Endometrial microvascular endothelial cells (primary cell): Measurements from ENCODE around the gene TSEN15. TPM values are rescaled to one million over a fixed set of nuclear protein-coding genes. Genes with fewer than 3 reads are reported as not detected.
"Not testable (repeated sequence)": the region's sequence is repeated elsewhere in the genome, so short reads cannot be mapped to it uniquely, and the experiment has no call there.

ENCODE experiments used
- in situ Hi-C: cut with HindIII; loops from 2 replicates; pipeline ENCODE4 v1.10.0; 2017; ENCODE audit warnings: low sequenced_read_pairs, low pct_unique_long_range_greater_than_20kb; ENCODE audit errors: inconsistent ontology term
- total RNA-seq: library from RNA; depleted of rRNA; stranded (reverse); fragments of >200 nt; gene quantifications from one replicate; pipeline ENCODE4 v1.2.3, GENCODE V29; 2015; ENCODE audit errors: inconsistent ontology term

Gene TSEN15
- total RNA-seq, 1 donor from 2014 or later: 51.0 TPM

DNA sequence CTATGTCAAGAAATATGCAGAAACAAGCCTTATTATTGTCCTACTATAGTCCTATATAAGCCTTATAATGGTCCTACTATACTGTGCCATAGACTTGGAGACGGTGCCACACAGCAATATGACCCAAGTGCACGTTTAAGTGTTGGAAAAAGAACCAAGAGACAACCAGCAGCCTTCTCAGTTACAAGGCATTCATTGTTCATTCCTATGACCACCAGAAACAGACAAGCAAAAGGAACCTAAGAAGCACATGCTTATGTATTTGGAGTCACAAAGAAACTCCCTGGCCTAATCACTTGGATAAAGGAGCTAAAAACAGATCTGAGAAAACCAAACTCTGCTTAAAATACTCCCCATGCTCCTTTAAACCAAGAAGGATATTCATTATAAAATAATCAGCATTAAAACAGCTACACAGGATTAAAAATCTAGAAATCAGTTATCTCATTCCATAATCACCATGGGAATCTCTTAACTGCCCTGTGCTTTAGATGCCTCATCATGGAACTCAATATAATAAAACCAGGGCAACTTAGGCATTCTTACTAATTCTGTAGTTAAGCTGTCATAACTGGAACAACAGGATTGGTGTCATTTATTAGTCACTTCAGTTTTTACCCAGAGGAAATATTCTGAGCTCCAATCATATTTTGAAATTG is 21.0 kb upstream of the TSEN15 start:
- in situ Hi-C loops: no loop called here

GRCh38 chr1:184031092-184031408 is 20.5 kb upstream of the TSEN15 start:
- in situ Hi-C loops: no loop called here

DNA sequence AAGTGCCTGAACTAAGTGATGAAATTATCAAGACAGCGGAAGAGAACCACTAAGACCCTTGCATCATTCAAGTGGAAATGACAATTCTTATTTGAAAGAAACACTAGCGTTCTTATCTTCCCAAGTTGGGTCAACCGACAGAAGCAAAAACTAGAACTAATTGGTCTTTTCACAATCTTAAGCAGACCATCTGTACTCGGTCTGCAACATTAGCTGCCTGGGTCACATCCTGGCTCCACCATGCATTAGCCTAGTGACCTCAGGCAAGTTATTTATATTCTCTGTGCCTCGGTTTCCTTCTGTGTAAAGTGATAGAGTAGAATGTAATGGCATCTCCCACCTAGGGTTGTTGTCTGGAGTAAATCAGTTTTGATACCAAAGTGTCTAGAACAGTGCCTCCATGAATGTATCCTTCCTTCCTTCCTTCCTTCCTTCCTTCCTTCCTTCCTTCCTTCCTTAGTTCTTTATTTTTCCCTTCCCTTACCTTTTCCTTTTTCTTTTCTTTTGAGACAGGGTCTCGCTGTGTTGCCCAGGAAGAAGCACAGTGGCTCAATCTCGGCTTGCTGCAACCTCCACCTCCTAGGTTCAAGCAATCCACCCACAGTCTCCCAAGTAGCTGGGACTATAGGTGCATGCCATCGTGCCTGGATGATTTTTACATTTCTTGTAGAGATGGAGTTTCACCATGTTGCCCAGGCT is 20.0 kb upstream of the TSEN15 start:
- in situ Hi-C loops: no loop called here

GRCh38 chr1:184032306-184032929 is 19.1 kb upstream of the TSEN15 start:
- in situ Hi-C loops: no loop called here

- in situ Hi-C loops: no loop called here
Observed at GRCh38 chr1:184032930-184033418, 18.6 kb upstream of the TSEN15 start.

DNA sequence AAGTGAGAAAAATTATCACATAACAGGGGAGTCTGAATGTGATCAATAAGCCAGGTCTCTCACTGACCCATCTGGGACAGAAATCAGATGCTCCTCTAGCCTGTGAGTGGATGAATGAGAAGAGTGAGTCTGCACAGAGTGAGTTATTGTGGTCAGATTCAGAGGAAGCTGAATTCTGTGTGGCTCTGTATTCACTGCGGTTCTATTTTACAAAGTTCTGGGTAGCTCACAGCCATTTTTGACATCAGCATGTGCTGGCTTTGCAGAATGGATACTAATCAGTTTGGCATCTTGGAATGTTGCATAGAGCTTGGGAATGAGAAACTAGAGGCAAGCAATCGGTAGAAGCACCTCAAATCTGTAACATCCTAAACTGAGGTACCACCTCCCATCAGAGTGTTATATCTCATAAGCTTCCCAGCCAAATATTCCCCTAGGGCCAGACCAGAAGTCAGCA is 17.8 kb upstream of the TSEN15 start:
- in situ Hi-C loops: no loop called here

DNA sequence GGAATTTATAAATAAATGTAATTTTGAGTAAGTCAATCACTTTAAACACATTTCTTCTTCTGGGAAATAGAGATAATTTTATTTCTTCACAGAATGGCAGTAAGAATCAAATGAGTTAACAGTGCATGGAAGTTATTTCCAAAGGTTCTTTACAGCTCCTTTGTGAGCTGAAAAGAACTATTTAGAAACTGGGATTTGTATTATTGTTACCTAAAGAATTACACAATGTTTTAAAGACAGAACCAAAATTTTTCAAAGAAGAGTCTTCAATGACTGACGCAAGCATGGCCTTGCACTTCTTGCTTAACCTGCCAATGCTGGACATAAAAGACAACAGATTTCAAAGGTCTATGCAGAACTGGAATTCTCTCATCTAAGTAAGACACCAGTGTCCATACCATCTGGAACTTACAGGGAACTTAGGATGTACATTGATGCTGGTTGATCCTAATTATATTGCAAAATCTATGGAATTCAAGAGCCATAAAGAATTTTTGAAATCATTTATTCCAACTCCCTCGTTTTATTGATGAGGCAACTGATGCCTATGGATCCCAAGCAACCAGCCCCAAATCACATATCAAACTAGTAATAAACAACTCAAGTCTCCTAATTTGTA is 16.7 kb upstream of the TSEN15 start:
- in situ Hi-C loops: no loop called here

GRCh38 chr1:184035719-184036516 is 15.6 kb upstream of the TSEN15 start:
- in situ Hi-C loops: no loop called here

DNA sequence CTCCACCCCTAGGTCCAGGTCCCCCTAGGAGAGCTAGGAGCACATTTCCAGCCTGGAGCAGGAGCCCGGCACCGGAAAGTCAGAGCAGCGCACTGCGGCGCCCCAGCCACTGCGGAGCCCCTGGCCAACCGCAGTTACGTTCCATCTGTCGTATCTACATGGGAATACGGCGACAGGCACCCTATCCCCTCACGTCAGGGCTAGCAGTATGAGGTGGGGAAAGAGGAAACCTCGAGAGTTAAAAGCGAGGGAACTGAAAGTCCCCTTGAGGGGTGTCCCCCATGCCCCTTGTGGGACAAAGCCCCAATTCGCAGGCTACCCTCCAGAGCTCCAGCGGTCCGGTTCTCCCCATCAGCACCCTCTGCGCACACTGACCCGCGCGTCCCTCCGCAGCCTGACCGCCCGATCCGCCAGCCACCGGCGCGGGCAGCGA is 15.0 kb upstream of the TSEN15 start:
- in situ Hi-C loops: no loop called here

GRCh38 chr1:184037849-184038591 is 13.5 kb upstream of the TSEN15 start:
- in situ Hi-C loops: no loop called here

DNA sequence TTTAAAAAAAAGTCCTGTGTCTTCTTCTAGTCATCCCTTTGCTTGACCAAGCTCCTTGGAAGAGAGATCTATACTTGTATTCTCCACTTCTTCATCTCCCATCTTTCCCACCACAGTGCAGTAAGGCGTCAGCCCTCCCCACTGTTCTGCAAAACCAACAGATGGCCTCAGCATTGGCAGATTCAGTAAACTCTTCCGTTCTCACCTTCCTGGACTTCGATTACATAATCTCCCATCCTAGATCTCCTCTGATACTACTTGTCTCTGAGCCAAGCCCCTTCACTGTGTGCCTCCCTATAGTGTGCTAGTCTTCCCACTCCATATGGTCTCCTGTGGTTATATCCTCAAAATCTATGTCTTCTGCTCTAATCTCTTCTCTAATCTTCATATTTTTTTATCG is 12.4 kb upstream of the TSEN15 start:
- in situ Hi-C loops: no loop called here

GRCh38 chr1:184041731-184042130 is 9.8 kb upstream of the TSEN15 start:
- in situ Hi-C loops: no loop called here

GRCh38 chr1:184043315-184043714 is 8.2 kb upstream of the TSEN15 start:
- in situ Hi-C loops: not testable (repeated sequence)

DNA sequence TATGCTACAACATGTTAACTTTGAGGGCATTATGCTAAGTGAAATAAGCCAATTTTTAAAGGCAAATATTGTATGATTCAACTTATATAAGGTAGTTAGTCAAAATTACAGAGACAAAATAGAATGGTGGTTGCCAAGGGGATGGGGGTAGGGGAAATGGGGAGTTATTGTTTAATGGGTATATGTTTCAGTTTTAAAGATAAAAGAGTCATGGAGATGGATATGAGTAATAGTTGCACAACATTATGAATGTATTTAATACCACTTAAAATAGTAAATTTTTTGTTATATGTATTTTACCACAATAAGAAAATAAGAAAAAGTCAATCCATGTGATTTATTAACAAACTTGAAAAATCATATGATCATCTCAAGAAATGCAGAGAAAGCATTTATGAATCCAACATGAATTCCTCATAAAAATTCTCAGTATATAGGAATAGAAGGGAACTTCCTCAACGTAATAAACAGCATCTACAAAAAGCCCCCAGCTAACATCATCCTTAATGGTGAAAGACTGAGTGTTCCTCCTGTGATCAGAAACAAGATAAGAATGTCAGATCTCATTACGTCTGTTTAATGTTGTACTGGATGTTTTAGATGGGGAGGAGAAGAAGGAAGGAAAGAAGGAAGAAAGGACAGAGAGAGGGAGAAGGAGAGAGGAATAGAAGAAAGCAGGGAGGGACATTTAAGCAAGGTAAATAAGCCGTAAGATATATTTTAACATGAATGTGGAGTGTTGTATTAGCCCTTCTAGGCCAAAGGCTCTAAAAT is 6.7 kb upstream of the TSEN15 start:
- in situ Hi-C loops: no loop called here

- in situ Hi-C loops: not testable (repeated sequence)
Observed at GRCh38 chr1:184047541-184047940, 4.0 kb upstream of the TSEN15 start.

GRCh38 chr1:184048561-184049240 is 2.8 kb upstream of the TSEN15 start:
- in situ Hi-C loops: no loop called here

GRCh38 chr1:184049291-184049690 is 2.2 kb upstream of the TSEN15 start:
- in situ Hi-C loops: no loop called here
